ENCODE data around the gene LMX1B. TPM values are rescaled to one million over a fixed set of nuclear protein-coding genes. Genes with fewer than 3 reads are reported as not detected.

The LMX1B gene
- polyA plus RNA-seq, 1 donor = 0.96 TPM

DNA sequence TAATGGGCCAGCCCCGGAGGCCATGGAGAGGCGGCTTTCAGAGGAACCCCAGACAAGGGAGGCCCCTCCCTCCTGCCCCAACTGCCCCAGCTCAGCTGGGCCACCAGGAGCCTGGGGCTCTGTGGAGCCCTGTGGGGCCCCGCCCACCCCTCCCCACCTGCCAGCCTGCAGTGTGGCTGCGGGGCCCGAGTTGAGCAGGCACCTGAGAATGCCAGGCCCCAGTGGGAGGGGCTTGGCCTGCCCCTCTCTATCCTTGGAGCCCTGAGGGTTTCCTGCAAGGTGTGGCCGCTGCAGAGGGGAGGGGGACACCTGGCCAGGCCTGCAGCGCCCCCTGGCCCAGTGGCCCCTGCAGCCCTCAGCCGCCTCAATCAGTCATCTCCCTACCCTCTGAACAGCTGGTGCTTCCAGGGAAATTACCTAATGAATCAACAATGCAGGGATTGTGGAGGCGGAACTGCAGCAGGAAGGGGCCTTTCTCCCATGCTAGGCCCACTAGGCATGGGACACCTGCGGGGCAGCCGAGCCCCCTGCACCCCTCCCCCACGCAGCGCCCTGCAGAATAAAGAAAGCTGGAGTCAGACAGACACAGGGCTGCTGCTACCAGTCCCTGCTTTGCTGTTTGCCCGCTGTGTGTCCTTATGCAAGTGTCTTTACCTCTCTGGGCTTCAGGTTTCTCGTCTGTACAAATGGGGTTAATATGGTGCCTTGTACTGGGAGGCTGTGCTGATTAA is 48.0 kb downstream of the LMX1B start:
- Histone ChIP-seq H3K9me3 (ENCODE audit: control insufficient read depth, low read depth, low read length) (no peaks in the 10 kb centered on the region), H3K4me1 (ENCODE audit: control insufficient read depth, insufficient read depth, low read length) (peaks cover 3% of the 10 kb centered on the region), H3K4me3 (ENCODE audit: low read length) (no peak overlapping the region), H3K27me3 (ENCODE audit: control insufficient read depth, insufficient read depth, low read length) (peaks cover 64% of the 10 kb centered on the region), H3K27ac (ENCODE audit: low read length) (no peak overlapping the region), H3K36me3 (ENCODE audit: control insufficient read depth, insufficient read depth, low read length) (no peaks in the 10 kb centered on the region)
- no CpG with 5 or more reads among the region's 15 CpGs for WGBS (ENCODE audit: insufficient coverage, low lambda C conversion rate)
- peak; percentile 28 to 65 for DNase-seq

DNA sequence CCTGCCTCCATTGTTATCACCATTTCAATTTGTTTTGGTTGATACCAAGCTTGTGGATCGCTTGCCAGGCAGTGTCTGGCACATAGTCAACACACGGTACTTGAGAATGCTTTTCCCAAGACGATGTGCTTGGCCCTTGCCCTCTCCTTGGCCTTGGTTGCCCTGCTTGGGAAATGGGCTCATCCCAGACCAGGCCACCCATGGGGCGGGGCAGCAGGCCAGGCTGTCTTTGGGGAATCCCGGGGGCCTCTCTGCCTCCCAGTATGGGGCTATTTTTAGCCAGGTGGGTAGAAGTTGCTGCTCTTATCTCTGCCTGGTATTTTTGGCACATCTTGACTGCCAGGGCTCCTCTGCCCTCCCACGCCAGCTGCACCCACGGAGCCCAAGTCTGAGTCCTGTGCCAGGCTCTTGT is 49.9 kb downstream of the LMX1B start:
- no peak for DNase-seq
- Histone ChIP-seq H3K9me3 (ENCODE audit: control insufficient read depth, low read depth, low read length) (no peaks in the 10 kb centered on the region), H3K4me3 (ENCODE audit: low read length) (no peak overlapping the region), H3K27me3 (ENCODE audit: control insufficient read depth, insufficient read depth, low read length) (peaks cover 63% of the 10 kb centered on the region), H3K27ac (ENCODE audit: low read length) (no peak overlapping the region), H3K4me1 (ENCODE audit: control insufficient read depth, insufficient read depth, low read length) (peaks cover 1% of the 10 kb centered on the region), H3K36me3 (ENCODE audit: control insufficient read depth, insufficient read depth, low read length) (no peaks in the 10 kb centered on the region)
- no CpG with 5 or more reads among the region's 7 CpGs for WGBS (ENCODE audit: insufficient coverage, low lambda C conversion rate)

DNA sequence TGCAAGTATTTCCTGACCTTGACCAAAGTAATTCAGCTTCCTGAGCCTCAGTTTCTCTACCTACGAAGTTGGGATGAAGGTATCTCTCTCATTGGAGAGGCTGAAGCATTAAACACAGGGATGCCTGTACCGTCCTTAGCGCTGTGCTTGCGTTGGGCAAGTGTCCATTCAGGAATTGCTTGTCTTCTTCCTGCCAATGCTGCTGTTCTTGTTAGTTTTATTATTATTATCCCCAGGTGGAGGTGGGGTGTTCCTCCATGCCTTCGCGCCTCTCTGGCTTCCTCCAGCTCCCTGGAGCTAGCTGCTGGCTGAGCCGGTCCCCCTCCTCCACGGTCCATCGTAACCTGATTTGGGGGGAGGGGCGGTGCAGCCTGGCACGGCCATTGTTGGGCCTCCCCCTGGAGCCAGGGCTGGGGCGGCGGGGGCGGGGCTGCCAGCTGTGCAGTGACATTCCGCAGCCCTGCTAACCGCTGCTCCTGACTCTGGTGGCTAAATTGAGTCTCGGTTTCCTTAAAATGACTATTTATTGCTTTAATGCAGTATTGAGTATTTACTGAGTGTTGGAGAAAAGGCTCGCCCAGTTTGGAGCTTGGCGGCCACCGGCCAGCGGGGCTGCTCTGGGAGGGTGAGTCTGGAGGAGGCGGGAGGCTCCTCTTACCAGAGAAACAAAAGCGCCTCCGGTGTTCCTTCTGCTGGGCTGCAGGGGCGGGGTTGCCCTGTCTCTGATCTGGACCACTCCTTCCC is 51.3 kb downstream of the LMX1B start:
- Histone ChIP-seq H3K27me3 (ENCODE audit: control insufficient read depth, insufficient read depth, low read length) (peaks cover 71% of the 10 kb centered on the region), H3K4me3 (ENCODE audit: low read length) (no peak overlapping the region)
- WGBS (ENCODE audit: insufficient coverage, low lambda C conversion rate) = no CpG with 5 or more reads among the region's 25 CpGs

DNA sequence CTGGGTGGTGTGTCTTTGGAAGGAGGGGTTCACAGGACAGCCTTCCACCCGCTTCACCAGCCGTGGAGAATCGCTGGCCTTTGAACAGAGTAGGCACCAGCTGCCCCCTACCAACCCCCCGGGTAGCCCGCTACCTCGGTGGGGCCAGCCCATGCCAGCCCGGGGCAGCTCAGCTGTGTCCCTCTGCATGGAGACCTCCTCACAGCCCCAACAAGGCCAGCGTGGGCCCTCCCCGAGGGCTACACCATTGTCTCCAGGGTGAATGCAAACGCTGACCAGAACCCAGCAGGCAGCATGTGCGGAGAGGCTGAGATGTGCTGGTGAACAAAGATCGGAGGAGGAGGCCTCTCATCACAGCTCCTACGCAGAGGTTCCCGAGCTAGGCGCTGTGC is 51.9 kb downstream of the LMX1B start:
- H3K4me3 ChIP-seq (ENCODE audit: low read length) = no peak overlapping the region
- H3K4me1 ChIP-seq (ENCODE audit: control insufficient read depth, insufficient read depth, low read length) = no peaks in the 10 kb centered on the region
- peaks cover 71% of the 10 kb centered on the region for H3K27me3 ChIP-seq (ENCODE audit: control insufficient read depth, insufficient read depth, low read length)
- H3K9me3 ChIP-seq (ENCODE audit: control insufficient read depth, low read depth, low read length) = no peaks in the 10 kb centered on the region
- DNase-seq = no peak
- H3K27ac ChIP-seq (ENCODE audit: low read length) = no peak overlapping the region
- WGBS (ENCODE audit: insufficient coverage, low lambda C conversion rate) = no CpG with 5 or more reads among the region's 15 CpGs
- H3K36me3 ChIP-seq (ENCODE audit: control insufficient read depth, insufficient read depth, low read length) = no peaks in the 10 kb centered on the region

More for the DNA sequence above, 51.3 kb downstream of the LMX1B start:
- no peaks in the 10 kb centered on the region for H3K36me3 ChIP-seq (ENCODE audit: control insufficient read depth, insufficient read depth, low read length)
- H3K4me1 ChIP-seq (ENCODE audit: control insufficient read depth, insufficient read depth, low read length) = no peaks in the 10 kb centered on the region
- no peak for DNase-seq
- H3K9me3 ChIP-seq (ENCODE audit: control insufficient read depth, low read depth, low read length) = no peaks in the 10 kb centered on the region
- H3K27ac ChIP-seq (ENCODE audit: low read length) = no peak overlapping the region

DNA sequence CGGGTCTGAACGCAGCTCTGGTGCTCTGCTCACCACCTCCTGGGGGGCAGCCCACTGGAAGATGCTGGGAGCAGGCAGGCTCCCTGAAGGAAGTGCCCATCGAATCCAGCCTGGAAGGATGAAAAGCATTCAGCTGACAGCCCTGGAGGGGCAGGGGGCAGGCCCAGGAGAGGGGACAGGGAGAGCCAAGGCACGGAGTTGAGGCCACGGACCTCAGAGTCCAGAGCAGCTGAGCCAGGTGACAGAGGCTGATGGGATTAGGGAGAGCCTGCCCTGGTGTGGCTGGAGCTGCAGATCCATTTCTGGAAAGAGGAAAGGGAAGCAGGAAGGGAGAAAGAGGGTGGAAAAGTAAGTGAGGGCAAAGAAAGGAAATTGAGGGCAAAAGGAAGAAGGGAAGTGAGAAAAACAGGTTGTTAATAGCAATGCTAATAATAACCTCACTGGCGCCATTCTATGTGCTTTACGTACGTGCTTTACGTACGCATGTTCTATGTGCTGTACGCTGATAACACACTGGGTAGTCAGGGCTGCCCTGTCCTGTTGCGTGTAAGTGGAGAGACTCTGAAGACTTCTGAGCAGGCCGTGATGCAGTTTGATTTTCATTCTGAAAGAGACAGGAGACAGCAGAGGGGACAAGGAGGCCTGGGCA is 52.6 kb downstream of the LMX1B start:
- no peak overlapping the region for H3K4me3 ChIP-seq (ENCODE audit: low read length)
- H3K36me3 ChIP-seq (ENCODE audit: control insufficient read depth, insufficient read depth, low read length) = no peaks in the 10 kb centered on the region
- H3K27ac ChIP-seq (ENCODE audit: low read length) = no peak overlapping the region
- no peak for DNase-seq
- no peaks in the 10 kb centered on the region for H3K9me3 ChIP-seq (ENCODE audit: control insufficient read depth, low read depth, low read length)
- WGBS (ENCODE audit: insufficient coverage, low lambda C conversion rate) = 90% methylated on average over 4 of the region's 13 CpGs
- H3K4me1 ChIP-seq (ENCODE audit: control insufficient read depth, insufficient read depth, low read length) = no peaks in the 10 kb centered on the region
- H3K27me3 ChIP-seq (ENCODE audit: control insufficient read depth, insufficient read depth, low read length) = peaks cover 76% of the 10 kb centered on the region

DNA sequence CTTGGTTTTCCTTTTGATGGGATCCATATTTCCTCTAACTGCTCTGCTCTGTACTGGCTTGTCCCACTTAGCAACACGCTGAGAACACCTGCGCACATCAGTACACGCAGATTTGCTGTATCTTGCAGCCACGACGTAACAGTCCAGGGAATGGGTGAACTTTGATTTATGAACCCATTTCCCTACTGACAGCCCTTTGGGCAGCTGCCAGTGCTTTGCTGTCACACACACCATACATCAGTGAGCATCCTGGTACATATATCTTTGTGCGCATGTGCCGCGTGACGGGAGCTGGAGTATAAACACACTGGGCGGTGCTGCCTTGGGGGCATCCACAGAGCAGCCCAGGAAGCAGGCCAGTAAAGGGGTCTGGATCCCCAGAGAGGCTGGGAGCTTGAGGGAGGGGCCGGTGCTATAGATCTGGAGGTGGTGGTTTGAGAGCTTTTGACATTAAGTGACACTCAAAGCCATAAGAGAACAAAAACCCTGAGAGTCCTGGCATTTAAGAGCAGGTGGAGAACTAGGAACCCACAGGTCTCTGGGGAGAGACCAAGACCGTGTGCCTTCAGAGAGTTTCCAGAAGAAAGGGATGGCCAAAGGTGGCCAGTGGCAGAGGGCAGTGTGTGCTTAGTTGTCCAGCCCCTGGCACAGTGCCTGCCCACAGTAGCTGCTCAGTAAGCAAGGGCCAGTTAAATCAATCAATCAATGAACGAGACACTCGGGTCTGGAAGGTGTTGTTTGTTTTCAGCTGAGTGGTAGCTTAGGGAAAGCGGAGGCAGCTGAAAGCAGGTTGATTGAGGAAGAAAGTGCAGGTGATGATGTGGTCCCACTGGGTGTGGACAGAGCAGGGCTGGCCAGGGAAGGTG is 53.7 kb downstream of the LMX1B start:
- Histone ChIP-seq H3K27me3 (ENCODE audit: control insufficient read depth, insufficient read depth, low read length) (peaks cover 84% of the 10 kb centered on the region), H3K4me1 (ENCODE audit: control insufficient read depth, insufficient read depth, low read length) (no peaks in the 10 kb centered on the region), H3K36me3 (ENCODE audit: control insufficient read depth, insufficient read depth, low read length) (no peaks in the 10 kb centered on the region), H3K4me3 (ENCODE audit: low read length) (no peak overlapping the region), H3K27ac (ENCODE audit: low read length) (no peak overlapping the region), H3K9me3 (ENCODE audit: control insufficient read depth, low read depth, low read length) (peaks cover 6% of the 10 kb centered on the region)
- 53% methylated on average over 3 of the region's 15 CpGs for WGBS (ENCODE audit: insufficient coverage, low lambda C conversion rate)
- no peak for DNase-seq

DNA sequence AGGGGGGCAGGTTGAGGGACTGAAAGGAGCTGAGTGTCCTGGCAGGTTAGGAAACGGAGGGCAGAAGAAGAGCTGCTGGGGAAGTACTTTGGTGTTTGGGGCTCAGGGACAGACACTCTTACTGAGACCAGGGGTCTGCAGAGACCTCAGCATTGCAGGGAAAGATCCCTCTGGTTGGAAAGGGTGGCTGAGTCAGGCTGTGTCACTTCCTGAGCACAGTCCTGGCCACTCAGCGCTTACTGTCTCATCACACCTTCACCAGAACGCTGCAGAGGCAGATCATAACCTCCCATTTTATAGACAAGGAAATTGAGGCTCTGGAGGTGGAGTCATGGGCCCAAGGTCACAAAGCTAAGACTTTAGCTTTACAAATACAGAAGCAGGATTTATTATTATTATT is 54.3 kb downstream of the LMX1B start:
- WGBS (ENCODE audit: insufficient coverage, low lambda C conversion rate) = 80% methylated on average over 1 of the region's 3 CpGs
- Histone ChIP-seq H3K9me3 (ENCODE audit: control insufficient read depth, low read depth, low read length) (peaks cover 6% of the 10 kb centered on the region), H3K4me3 (ENCODE audit: low read length) (no peak overlapping the region), H3K4me1 (ENCODE audit: control insufficient read depth, insufficient read depth, low read length) (no peaks in the 10 kb centered on the region), H3K36me3 (ENCODE audit: control insufficient read depth, insufficient read depth, low read length) (no peaks in the 10 kb centered on the region), H3K27me3 (ENCODE audit: control insufficient read depth, insufficient read depth, low read length) (peaks cover 86% of the 10 kb centered on the region), H3K27ac (ENCODE audit: low read length) (no peak overlapping the region)
- no peak for DNase-seq

DNA sequence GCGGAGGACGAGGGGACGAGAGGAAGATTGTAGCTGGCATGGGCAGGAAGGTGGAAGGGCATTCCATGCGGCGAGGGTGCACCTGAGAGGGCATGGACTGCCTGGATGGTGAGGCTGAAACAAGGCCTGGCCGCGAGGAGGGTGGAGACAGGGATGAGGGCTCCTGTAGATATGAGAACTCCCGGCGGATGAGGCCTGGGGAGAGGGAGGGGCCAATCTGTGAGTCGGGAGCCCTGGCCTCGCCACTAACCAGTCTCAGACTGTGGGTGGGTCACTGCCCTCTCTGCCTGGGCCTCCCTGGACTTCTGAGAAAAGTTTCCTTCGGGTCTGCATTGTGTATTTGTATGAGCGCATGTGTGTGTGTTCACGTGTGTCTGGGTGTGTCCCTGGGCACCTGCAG is 55.4 kb downstream of the LMX1B start:
- peaks cover 90% of the 10 kb centered on the region for H3K27me3 ChIP-seq (ENCODE audit: control insufficient read depth, insufficient read depth, low read length)

DNA sequence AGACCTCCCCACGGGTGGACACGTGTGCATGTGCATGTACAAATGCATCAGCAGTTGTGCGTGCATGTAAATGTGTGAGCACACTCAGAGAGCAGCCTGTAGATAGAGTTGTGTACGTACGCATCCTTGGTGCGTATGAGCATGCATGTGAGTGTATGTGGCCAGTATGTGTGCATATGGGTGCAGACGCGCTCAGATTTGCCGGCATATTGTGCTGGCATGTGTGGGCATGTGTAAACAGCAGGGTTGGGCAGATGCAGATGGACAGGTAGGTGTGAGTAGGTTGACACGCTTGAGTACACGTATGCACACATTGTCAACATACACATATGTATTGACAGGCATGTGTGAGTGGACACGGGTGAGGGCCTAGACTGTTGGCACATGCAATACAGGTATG is 56.5 kb downstream of the LMX1B start:
- H3K4me3 ChIP-seq (ENCODE audit: low read length) = no peak overlapping the region
- H3K27me3 ChIP-seq (ENCODE audit: control insufficient read depth, insufficient read depth, low read length) = peaks cover 91% of the 10 kb centered on the region
- H3K36me3 ChIP-seq (ENCODE audit: control insufficient read depth, insufficient read depth, low read length) = no peaks in the 10 kb centered on the region
- WGBS (ENCODE audit: insufficient coverage, low lambda C conversion rate) = no CpG with 5 or more reads among the region's 12 CpGs
- no peak overlapping the region for H3K27ac ChIP-seq (ENCODE audit: low read length)
- peaks cover 6% of the 10 kb centered on the region for H3K9me3 ChIP-seq (ENCODE audit: control insufficient read depth, low read depth, low read length)
- H3K4me1 ChIP-seq (ENCODE audit: control insufficient read depth, insufficient read depth, low read length) = no peaks in the 10 kb centered on the region
- no peak for DNase-seq

More for the DNA sequence above, 55.4 kb downstream of the LMX1B start:
- no CpG with 5 or more reads among the region's 14 CpGs for WGBS (ENCODE audit: insufficient coverage, low lambda C conversion rate)
- H3K9me3 ChIP-seq (ENCODE audit: control insufficient read depth, low read depth, low read length) = peaks cover 6% of the 10 kb centered on the region
- H3K4me3 ChIP-seq (ENCODE audit: low read length) = no peak overlapping the region
- no peaks in the 10 kb centered on the region for H3K4me1 ChIP-seq (ENCODE audit: control insufficient read depth, insufficient read depth, low read length)
- H3K36me3 ChIP-seq (ENCODE audit: control insufficient read depth, insufficient read depth, low read length) = no peaks in the 10 kb centered on the region
- H3K27ac ChIP-seq (ENCODE audit: low read length) = no peak overlapping the region
- DNase-seq = no peak

DNA sequence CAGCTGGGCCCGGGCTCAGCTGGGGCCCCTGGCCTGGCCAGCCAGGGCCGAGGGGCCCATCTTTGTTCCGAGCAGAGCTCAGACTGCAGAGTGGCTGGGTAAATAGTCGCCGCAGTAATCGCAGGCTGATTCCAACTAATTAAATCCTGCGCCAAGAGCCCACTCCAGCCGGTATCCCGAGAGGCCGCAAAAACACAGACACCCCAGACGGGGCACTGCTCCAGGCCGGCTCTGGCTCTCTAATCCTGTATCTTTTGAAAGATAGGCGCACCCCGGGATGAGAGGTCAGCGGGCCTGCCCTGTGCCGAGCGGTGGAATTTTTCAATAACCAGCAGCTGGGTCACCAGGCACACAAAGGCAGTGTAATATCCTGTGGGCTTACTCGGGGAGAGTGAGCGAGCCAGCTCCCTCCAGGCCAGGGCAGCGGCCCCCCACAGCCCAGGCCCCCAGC is 57.7 kb downstream of the LMX1B start:
- H3K4me3 ChIP-seq (ENCODE audit: low read length) = no peak overlapping the region
- no peak overlapping the region for H3K27ac ChIP-seq (ENCODE audit: low read length)
- H3K9me3 ChIP-seq (ENCODE audit: control insufficient read depth, low read depth, low read length) = peaks cover 6% of the 10 kb centered on the region
- H3K4me1 ChIP-seq (ENCODE audit: control insufficient read depth, insufficient read depth, low read length) = no peaks in the 10 kb centered on the region
- no peaks in the 10 kb centered on the region for H3K36me3 ChIP-seq (ENCODE audit: control insufficient read depth, insufficient read depth, low read length)
- H3K27me3 ChIP-seq (ENCODE audit: control insufficient read depth, insufficient read depth, low read length) = peaks cover 88% of the 10 kb centered on the region
- DNase-seq = no peak
- WGBS (ENCODE audit: insufficient coverage, low lambda C conversion rate) = no CpG with 5 or more reads among the region's 20 CpGs

Measured in large intestine (tissue), 3 donors.